Keratinocyte (primary cell): Measurements from ENCODE around the gene SDC1.

ENCODE experiments used
- CTCF ChIP-seq, 3 experiments: IDR thresholded peaks in 1 of 3; conservative IDR thresholded peaks in 1 of 3; optimal IDR thresholded peaks in 1 of 3; 2 replicates in 2 of 3; 3 replicates in 1 of 3; pipeline versions ENCODE3 to v1.5.1; 2011; ENCODE audit warnings: low read length in 3 of 3, mild to moderate bottlenecking in 3 of 3, moderate library complexity in 2 of 3, control low read depth in 1 of 3, inconsistent platforms in 1 of 3; ENCODE audit not compliant: insufficient read depth in 2 of 3; ENCODE audit errors: extremely low read depth in 1 of 3
- EZH2 ChIP-seq: IDR thresholded peaks from one replicate; pipeline ENCODE4 v1.6.1; 2012; ENCODE audit warnings: inconsistent platforms, mild to moderate bottlenecking, low read length, moderate library complexity

GRCh38 chr2:20173064-20173463, 51.9 kb downstream of the SDC1 start:
- TF ChIP-seq EZH2, result no peak
- TF ChIP-seq CTCF (optimal IDR thresholded peaks at IDR 0.05 in 1 of 3, IDR thresholded peaks at IDR 0.05 in 1 of 3, conservative IDR thresholded peaks at IDR 0.05 in 1 of 3; ENCODE audit: extremely low read depth in 1 of 3, insufficient read depth in 2 of 3, low read length in 3 of 3), result no peak
